Measurements from ENCODE around the gene FAM83E. TPM values are rescaled to one million over a fixed set of nuclear protein-coding genes. Genes with fewer than 3 reads are reported as not detected.

The FAM83E gene
- polyA plus RNA-seq, 3 donors: 0.56 to 4.2 (median 1.3) TPM

Other genes starting within 250 kb of the FAM83E start
- gene KDELR1, start 223.5 kb downstream of the FAM83E start, polyA plus RNA-seq: 10 to 100 TPM; 86.8 to 98.2 (median 95.7) TPM
- under 1 TPM; 0.07 to 0.34 (median 0.15) TPM for gene GRIN2D, start 221.4 kb downstream of the FAM83E start, polyA plus RNA-seq
- 10 to 100 TPM in 2 of 3 donors, 1 to 10 TPM in 1; 7.5 to 29.5 (median 12.7) TPM for gene GRWD1, start 169.1 kb downstream of the FAM83E start, polyA plus RNA-seq
- gene KCNJ14, start 159.5 kb downstream of the FAM83E start, polyA plus RNA-seq: under 1 TPM; 0.11 to 0.58 (median 0.17) TPM
- gene CYTH2, start 145.7 kb downstream of the FAM83E start, polyA plus RNA-seq: 10 to 100 TPM; 36.5 to 50.2 (median 40.7) TPM
- 1 to 10 TPM in 1 of 3 donors, under 1 TPM in 2; 0.22 to 1.6 (median 0.22) TPM for gene LMTK3, start 103.2 kb downstream of the FAM83E start, polyA plus RNA-seq
- gene SULT2B1, start 62.9 kb downstream of the FAM83E start, polyA plus RNA-seq: under 1 TPM; 0.20 to 0.90 (median 0.45) TPM
- not detected for gene SPACA4, start 8.3 kb downstream of the FAM83E start, polyA plus RNA-seq
- gene RPL18, start 4.1 kb upstream of the FAM83E start, polyA plus RNA-seq: 1,000 to 10,000 TPM; 2,059 to 2,549 (median 2,360) TPM
- 10 to 100 TPM in 2 of 3 donors, 1 to 10 TPM in 1; 8.4 to 17.8 (median 17.7) TPM for gene SPHK2, start 4.4 kb upstream of the FAM83E start, polyA plus RNA-seq
- 10 to 100 TPM in 1 of 3 donors, 1 to 10 TPM in 2; 2.9 to 10.9 (median 8.1) TPM for gene DBP, start 22.3 kb upstream of the FAM83E start, polyA plus RNA-seq
- gene CA11, start 31.1 kb upstream of the FAM83E start, polyA plus RNA-seq: 10 to 100 TPM in 1 of 3 donors, 1 to 10 TPM in 2; 2.6 to 21.3 (median 2.7) TPM
- under 1 TPM in 2 of 3 donors, not detected in 1; 0.23 to 0.27 TPM for gene NTN5, start 57.9 kb upstream of the FAM83E start, polyA plus RNA-seq
- 1 to 10 TPM; 1.5 to 7.1 (median 3.2) TPM for gene FUT2, start 80.9 kb upstream of the FAM83E start, polyA plus RNA-seq
- gene MAMSTR, start 104.6 kb upstream of the FAM83E start, polyA plus RNA-seq: 1 to 10 TPM in 2 of 3 donors, under 1 TPM in 1; 0.86 to 2.2 (median 1.3) TPM
- gene RASIP1, start 125.5 kb upstream of the FAM83E start, polyA plus RNA-seq: 10 to 100 TPM in 2 of 3 donors, 1 to 10 TPM in 1; 8.9 to 58.3 (median 34.8) TPM
- 1 to 10 TPM in 1 of 3 donors, under 1 TPM in 2; 0.66 to 1.6 (median 0.68) TPM for gene IZUMO1, start 131.8 kb upstream of the FAM83E start, polyA plus RNA-seq
- gene FUT1, start 137.6 kb upstream of the FAM83E start, polyA plus RNA-seq: 1 to 10 TPM; 2.7 to 4.8 (median 3.5) TPM
- not detected for gene FGF21, start 140.4 kb upstream of the FAM83E start, polyA plus RNA-seq
- 10 to 100 TPM; 44.9 to 58.9 (median 47.6) TPM for gene BCAT2, start 196.0 kb upstream of the FAM83E start, polyA plus RNA-seq
- gene HSD17B14, start 221.4 kb upstream of the FAM83E start, polyA plus RNA-seq: 10 to 100 TPM in 1 of 3 donors, 1 to 10 TPM in 2; 1.9 to 10.7 (median 4.6) TPM